HG03280 (cell line): ENCODE measurements around the gene NAV1.

Source experiments
- ATAC-seq: cut with Tn5 transposase; IDR thresholded peaks from one replicate; pipeline ENCODE4 v1.9.1; 2021; ENCODE audit warnings: mild to moderate bottlenecking, moderate library complexity; ENCODE audit not compliant: unreplicated experiment

The NAV1 gene

DNA sequence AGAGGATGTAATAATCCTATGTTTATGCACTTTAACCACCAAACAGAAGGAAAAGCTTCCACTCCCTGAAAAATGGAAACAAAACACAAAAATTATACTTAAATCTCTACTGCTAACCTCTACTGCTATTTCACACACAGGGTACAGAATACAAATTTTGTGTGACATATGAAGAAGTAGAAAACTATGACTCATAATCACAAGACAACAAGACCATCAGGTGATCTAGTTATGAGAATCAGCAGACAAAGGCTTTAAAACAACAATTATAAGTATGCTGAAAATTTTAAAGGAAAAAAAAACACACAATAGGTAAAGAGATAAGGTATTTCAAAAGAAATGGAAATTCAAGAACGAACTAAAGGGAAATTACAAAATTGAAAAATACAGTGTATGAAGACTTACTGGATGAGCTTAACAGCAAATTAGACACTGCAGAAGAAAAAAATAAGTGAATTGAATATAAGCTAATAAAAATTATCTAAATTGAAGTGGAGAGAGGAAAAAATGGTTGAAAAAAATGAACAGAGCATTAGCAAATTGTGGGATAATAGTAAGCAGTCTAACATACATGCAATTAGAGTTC lies 13.6 kb upstream of the NAV1 start:
- no peak for ATAC-seq

DNA sequence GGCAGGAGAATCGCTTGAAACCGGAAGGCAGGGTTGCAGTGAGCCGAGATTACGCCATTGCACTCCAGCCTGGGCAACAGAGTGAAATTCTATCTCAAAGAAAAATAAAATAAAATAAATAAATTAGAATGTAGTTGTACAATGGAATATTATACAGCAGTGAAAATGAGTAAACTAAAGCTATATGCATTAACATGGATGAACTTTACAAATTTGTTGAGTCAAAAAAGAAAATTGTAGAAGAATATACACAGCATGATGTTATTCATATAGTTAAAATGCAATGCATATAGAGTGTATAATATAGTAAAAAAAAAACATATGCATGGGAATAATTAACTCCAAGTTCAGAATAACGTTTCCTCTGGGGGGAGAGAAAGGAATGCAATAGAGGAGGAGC lies 11.0 kb upstream of the NAV1 start:
- no peak for ATAC-seq

DNA sequence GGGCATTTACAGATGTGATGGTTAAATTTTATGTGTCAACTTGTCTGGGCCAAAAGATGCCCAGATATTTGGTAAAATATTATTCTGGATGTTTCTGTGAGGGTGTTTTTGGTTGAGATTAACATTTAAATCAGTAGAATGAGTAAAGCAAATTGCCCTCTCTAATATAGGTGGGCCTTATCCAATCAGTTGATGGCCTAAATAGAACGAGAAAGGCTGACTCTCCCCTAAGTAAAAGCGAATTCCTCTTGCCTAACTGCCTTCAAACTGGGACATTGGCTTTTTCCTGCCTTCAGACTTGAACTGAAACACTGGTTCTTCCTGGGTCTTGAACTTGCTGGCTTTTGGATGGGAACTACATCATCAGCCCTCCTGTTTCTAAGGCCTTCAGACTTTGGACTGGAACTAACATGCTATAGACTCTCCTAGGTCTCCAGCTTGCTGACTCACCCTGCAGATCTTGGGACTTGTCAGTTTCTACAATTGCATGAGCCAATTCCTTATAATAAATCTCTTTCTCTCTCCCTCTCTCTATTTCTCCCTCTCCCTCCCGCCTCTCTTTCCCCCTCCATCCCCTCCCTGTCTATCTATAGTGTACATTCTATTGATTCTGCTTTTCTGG lies 10.2 kb upstream of the NAV1 start:
- no peak for ATAC-seq

DNA sequence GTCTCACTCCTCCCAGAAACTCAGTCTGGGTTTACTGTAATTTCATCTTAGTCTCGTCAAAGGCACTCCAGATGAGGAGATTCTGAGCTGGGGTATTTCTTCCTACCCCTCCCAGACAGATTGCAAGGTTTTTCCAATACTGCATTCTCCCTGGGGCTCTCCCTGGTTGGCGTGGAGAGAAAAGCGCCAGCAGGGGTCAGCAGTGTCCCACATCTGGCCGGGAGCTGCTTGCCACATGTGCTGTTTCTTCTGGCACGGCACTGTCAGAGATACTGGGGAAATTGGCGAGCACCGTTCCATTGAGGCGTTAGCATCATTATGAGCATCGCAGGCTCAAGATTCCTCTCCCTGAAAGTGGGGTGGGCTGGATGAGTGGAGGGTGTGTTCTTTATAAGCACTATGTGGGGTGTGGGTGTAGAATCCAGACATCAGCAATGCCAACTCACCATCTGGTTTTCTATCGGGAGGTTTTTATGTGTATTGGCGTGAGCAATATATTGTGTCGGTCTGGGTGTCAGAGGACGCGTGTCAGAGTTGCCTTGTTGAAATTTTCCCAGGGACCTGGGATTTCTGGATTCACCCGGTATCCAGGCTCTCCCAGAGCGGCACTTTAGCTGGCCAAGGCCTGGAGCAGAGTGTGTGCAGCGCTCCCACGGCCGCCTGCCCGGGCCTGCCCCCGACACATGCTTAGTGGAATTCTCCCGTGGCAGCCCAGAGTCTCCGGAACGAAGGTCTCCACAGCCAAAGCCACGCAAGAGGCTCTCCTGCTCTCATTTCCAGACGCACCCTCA lies 8.0 kb upstream of the NAV1 start:
- ATAC-seq, result no peak

DNA sequence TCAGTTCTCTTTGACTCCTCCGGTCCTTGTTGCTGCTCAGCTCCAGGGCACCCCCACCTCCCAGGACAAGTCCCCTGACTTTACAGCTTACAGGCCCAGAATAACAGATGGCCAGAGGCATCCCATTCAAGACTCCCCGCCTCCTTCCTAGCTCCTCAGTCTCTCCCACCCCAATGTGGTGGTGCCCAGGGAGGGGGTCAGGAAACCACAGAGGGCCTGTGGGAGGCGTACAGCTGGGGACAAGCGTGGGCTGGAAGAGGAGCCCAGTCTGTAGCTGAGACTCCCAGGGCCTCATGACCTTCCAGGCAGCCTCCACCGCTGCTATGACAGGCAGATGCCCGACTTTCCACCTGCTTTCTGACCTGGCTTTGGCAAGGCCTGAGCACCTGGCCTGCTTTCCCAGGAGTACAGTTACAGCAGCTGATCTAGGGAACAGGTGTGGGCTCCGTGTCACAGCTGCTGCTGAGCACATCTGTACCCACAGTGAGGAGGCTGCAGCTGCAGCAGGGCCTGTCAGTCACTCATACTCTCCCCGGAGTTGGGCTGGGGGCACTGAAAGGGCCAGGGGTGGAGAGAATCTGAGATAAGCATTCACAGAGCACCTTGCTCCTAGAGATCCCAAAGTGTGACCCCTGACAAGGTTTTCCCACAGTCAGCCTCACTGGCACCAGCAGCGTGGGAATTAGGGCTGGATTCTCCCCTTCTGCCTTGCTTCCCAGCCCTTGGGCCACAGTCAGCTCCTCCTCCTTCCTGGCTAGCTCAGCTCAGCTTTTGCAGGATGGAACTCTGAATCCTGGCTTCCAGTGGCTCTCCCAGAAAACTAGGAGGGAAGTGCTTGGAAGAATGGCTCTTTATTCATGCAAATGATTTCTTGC lies 7.1 kb upstream of the NAV1 start:
- no peak for ATAC-seq

DNA sequence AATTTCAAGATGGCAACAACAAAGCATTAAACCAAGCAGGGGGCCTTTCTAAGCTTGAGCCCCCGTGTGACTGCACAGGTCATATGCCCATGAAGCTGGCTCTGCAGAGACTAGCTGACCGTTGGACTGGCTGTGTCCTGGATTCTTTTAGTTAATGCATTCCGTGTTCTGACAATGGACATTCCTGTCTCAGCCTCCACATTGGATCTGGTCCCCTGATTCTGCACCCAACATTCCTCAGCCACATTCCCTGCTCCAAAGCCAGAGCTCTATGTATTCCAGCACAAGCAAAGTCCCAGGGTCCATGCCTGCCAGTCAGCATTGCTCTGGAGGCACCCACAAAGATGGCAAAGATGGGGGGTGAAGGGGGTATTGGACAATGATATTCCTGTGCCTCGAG lies 5.1 kb upstream of the NAV1 start:
- ATAC-seq, result no peak

DNA sequence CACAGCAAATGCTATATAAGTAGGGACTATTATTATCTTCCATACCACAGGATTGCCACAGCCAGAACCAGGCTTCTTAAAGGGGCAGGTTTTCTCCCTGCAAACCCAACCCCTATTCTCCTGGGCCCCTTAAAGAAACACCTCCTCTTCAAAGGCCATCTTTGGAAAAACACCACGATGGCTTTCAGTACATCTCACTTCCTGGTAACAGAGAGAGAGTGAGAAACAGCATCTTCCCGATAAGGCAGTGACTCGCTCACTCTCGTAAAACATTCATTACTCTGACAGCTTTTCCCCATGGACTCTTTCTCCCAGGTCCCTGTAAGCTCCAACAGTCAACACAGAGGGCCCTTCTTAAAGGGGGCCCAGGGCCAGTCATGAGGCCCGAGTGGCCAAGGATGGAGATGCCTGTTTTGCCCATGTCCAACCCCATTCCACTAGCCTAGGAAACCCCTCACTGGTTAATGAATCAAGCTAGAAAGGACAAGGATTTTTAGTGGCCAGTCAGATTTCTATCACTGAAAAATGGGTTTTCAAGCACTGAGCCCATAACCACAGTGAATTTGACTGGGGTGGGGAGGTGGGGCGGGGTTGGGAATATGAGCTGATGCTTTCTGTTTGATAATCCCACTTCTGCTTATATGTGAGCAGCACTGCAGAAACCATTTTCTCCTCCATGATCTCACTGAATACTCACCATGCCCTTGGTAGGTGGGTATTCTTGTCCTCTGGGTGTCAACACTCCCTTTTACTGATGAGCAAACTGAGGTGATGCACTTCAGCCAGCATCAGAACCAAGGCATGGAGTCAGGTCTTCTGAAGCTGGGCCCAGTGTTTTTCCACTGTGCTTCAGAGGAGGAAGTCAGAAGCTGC lies 3.6 kb upstream of the NAV1 start:
- no peak for ATAC-seq

DNA sequence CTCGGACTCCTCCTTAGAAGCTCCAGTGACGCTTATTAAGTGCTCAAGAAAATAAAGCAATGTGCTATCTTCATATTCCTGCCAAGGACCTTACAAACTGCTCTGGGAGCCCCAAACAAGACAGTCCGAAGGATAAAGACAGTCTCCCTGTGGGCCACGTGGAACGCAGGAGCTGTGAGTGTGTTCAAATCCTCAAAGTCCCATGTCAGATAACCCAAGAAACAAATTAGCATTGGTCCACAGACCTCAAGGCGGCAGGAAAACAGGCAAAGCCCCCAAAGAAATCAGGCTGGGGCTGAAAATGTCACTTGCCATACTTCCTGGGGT lies 3.0 kb upstream of the NAV1 start:
- ATAC-seq, result no peak

DNA sequence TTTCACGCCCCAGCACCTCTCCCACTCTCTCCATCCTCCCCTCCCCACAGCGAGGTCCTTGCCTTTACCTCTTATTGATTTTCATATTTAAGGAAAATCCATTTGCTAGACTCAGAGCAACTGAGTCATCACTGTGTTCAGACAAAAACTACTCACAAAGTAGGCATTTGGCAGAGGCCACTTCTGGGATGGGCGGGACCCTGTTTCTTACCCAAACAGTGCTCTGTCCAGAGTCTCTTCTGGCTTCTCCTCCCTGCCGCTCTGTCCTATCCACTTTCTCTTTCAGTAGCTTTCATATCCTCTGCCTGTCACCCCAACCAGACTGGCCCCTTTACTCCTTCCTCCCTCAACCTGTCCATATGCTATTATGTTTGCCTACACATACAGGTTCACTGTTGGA lies 2.4 kb upstream of the NAV1 start:
- ATAC-seq, result no peak

DNA sequence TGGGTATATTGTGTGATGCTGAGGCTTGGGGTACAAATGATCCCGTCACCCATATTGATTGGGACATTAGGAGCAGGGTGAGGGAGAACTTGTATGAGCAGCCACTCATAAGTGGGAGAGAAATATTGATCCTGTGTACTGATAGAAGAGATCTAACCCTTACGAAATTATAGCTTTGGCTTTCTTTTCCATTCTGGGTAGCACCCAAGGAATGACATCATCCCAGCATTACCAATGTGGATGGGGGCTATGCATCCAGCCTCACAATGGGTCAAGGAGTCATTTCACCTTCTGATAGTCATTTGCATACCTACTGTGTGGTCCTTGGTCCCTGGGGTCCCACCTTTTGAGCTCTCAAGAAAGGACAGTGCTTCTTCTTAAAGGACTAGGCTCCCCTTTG lies 1.9 kb upstream of the NAV1 start:
- no peak for ATAC-seq

DNA sequence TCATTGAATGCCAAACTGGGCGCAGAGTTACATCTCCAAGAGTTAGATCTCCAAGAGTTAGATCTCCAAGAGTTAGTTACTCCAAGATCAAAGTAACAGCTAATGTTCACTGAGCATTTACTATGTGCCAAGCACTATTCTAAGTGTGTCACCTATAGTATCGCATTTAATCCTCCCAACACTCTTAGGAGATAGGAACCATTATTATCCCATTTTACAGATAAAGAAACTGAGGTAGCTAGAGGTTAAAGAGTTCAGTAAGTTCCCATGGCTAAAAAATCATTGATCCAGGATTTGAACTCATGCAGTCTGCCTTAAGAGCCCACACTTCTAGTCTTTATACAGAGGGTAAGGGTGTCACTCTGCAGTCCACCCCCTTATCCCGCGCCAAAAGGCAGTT lies 1.5 kb upstream of the NAV1 start:
- ATAC-seq, result no peak

DNA sequence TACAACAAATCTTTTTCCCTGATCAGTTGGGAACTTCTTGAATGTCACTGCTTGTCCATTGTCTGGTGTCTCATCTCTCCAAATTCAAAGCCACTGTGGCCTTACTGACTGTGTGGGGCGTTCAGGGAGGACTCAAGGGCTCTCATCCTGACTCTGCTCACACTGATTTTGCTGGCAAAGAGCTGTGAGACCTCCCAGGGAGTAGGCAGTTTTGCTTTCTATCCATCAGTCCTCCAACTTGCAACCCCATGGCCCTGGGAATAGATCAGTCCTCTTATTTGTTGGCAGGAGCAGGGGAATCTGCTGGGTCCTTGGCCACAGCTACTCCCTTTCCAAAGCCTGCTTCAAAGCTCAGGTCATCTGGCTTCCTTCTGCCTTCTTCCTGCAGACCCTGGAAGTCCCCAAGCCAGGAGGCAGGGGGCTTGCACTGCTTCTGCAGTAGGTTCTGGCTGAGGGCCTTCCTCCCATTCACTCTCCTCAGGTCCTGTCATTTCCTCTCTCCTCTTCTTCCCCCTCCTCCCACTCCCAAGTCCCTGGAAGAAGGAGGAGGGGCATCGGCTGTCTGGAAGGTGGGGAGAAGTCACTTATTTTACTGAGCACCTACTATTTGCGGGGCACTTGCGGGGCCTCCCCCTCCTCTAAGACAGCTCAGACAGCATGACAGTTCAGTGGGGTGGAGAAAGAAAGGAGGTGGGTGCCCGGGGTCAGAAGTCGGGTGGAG lies 876 bp upstream of the NAV1 start:
- no peak for ATAC-seq

DNA sequence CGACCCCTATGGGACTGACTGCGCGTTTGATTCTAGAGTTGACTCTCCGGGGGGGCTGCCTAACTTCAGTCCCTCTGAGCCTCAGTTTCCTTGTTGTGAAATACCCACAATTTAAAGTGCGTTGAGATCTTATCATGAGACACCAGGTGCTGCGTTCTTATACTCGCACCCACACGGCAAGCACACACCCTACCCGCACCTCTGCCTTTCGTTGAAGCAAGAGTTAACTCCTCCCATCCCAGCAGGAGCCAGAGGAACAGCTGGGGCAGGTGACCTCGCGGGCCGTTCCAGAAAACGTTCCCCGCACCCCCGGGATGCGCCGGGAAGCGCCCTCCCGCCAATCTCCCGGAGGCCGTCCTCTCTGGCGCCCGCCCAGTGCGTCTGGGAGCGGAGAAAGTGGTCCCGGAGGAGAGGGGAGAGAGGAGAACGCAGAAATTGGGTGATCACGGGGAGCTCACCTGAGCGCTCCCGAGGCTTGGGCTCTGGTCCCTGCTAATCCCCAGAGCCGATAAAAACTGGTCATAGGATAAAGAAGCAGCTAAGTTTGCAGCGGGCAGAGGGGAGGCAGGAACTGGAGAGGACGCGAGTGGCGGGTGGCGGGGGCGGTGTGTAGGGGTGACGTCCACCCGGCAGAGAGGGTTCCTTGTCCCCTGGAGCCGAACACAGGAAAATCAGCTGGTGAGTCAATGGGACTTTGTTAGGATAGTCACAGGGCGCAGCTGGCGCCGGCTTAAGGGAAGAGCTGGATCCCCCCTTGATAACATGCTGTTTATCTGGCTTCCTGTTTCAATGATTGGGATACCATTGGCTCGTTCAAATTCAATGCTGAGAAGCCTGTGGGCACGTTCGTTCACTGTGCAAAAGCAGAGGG lies 869 bp downstream of the NAV1 start:
- ATAC-seq, result no peak

DNA sequence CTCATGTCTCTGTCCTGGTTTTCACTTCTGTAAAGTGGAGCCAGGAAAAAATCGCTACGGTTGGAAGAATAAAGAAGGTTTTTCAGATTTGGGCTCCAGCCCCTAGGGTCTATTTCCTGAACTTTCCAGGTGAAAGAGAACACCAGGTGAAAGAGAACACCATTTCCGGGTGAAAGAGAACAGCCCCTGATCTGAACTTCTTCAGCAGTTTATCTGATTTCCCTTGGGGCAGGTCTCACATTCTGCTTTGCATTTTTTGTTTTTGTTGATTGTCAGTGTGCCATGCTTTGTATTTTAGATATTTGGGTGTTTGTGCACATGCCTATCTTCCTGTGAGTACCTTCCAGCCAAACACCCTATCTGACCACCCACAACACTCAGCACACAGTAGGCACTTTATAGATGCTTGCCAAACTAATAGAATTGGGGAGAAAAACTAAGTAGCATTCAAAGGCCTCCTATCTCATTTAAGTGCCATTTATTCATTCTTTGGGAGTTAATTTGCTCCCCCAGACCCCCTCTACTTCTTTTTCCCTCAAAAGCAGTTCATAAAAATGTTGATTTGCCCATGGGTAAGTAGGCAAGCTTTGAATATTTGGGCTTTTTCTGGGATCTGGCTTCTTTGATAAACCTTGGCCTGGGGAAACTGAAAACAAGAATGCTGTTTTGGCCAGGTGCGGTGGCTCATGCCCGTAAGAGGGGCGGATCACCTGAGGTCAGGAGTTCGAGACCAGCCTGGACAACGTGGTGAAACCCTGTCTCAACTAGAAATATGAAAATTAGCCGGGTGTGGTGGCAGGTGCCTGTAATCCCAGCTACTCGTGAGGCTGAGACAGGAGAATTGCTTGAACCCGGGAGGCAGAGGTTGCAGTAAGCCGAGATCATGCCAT lies 2.2 kb downstream of the NAV1 start:
- ATAC-seq, result no peak

DNA sequence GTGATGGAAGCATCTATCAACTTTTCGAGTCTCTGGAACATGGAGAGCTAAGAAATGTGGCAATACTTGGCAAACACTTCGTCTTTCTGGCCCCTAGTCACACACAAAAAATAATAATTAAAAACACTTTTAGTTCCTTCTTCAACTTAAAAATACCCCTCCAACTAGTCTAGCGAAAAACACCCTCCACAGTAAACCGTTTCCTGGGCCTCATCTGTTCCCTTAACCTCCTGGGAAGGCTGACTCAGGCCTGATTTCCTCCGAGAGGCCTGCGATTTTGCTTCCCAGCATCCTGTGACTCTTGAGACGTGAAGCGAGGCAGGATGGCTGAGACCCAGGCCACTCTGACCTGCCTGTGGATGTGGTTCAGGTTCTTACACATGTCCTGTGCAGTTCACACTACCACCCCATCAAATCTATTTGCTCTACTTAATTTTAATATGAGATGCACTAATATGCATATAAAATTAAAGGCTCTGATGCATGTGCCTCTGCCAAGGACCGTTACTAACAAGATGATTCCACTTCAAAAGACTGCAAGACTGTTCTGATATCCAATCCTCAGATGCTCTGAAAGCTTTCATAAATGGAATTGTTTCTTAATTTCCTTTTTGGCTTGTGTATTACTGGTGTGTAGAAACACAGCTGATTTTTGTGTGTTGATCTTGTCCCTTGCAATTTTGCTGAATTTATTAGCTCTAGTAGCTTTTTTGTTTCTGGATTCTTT lies 3.5 kb downstream of the NAV1 start:
- ATAC-seq, result no peak

DNA sequence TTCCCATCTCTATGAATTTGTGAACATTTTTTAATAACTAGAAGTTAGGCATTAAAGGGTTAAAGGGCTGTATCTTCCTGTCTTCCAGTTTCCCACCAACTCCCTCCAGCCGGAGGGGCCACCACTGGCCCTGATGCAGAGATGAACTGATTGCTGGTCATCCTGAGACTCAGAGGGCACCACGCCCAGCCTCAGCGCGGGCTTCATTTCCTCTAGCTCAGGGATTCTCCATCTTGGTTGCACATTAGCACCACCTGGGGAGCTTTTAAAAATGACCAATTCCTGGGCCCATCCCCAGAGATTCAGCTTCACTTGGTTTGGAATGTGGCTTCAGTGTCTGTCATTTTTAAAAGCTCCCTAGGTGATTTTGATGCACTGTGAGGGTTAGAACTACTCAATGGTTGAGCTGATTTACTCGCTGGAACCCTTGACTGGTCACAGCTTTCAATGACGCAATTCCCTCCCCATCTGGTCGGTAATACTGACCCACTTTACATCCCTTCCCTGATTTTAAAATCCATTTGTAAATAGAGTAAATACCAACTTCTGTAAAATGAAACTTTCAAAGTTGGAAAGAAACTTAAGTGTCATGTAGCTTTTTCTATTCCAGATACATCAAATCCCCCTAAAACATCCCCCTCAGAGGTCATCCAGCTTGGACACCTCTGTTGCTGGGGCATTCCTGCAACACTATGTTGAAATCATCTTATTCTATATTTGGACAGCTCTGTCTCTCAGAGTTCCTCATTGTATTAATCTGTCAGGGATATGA lies 5.1 kb downstream of the NAV1 start:
- ATAC-seq, result no peak

DNA sequence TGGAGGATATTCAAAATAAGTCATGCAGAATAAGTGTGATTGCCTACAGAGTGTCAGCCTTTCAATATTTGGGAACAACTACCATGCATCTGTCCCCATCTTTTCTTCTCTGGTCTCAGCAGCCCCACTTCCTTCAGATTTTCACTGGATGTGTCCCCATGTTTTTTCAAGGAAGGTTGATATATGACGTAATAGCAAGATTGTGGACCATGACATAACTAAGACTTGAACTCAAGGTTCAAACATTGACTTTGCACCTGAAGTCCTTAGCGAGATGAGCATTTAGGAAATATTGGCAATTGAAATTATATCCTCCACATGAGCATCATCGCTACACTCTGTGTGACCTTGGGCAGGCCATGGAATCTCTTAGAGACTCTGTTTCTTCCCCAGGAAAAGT lies 5.8 kb downstream of the NAV1 start:
- ATAC-seq, result no peak
